ENCODE results near the gene RASA4B. TPM values are rescaled to one million over a fixed set of nuclear protein-coding genes. Genes with fewer than 3 reads are reported as not detected.

Gene RASA4B
- total RNA-seq, 1 donor from 2014 or later, result 8.2 TPM

Small RNA genes lying within 50 kb of the gene (microRNA-seq; reads per million reads assigned to microRNA genes)
- gene MIR4467 (not detected), gene MIR5090 (2.1 reads per million)

Other genes with a start within 250 kb of the RASA4B start
- gene SH2B2, start 230.9 kb downstream of the RASA4B start, total RNA-seq, result 7.9 to 8.2 TPM (median 8.2 TPM) in 3 replicates
- gene SPDYE6, start 161.3 kb downstream of the RASA4B start, total RNA-seq, result not detected in 3 replicates
- 50.3 to 57.7 TPM (median 53.7 TPM) in 3 replicates for gene PRKRIP1, start 121.4 kb downstream of the RASA4B start, total RNA-seq
- gene ORAI2, start 84.2 kb downstream of the RASA4B start, total RNA-seq, result 27.3 to 27.9 TPM (median 27.5 TPM) in 3 replicates
- gene ALKBH4, start 52.9 kb downstream of the RASA4B start, total RNA-seq, result 14.9 to 19.4 TPM (median 18.6 TPM) in 3 replicates
- gene LRWD1, start 52.8 kb downstream of the RASA4B start, total RNA-seq, result 19.2 to 21.1 TPM (median 19.2 TPM) in 3 replicates
- gene POLR2J, start 38.9 kb downstream of the RASA4B start, total RNA-seq, result 37.1 to 40.3 TPM (median 37.9 TPM) in 3 replicates
- gene UPK3BL2, start 25.9 kb upstream of the RASA4B start, total RNA-seq, result 9.4 to 12.1 TPM (median 10.3 TPM) in 3 replicates
- gene SPDYE2, start 33.4 kb upstream of the RASA4B start, total RNA-seq, result 0.13 TPM in 1 of 3 replicates, not detected in the others
- gene POLR2J3, start 54.8 kb upstream of the RASA4B start, total RNA-seq, result 25.7 to 31.6 TPM (median 31.2 TPM) in 3 replicates
- 26.7 to 32.6 TPM (median 32.1 TPM) in 3 replicates for gene RASA4, start 99.0 kb upstream of the RASA4B start, total RNA-seq
- gene UPK3BL1, start 125.0 kb upstream of the RASA4B start, total RNA-seq, result 18.3 to 26.8 TPM (median 26.6 TPM) in 3 replicates
- gene SPDYE2B, start 132.5 kb upstream of the RASA4B start, total RNA-seq, result not detected in 3 replicates
- gene POLR2J2, start 153.9 kb upstream of the RASA4B start, total RNA-seq, result 7.5 to 10.3 TPM (median 9.8 TPM) in 3 replicates
- gene FAM185A, start 231.2 kb upstream of the RASA4B start, total RNA-seq, result 11.1 to 12.4 TPM (median 11.6 TPM) in 3 replicates

Data from mesothelial cell of epicardium (in vitro differentiated cells).